ENCODE measurements around the gene ANKRD52. TPM values are rescaled to one million over a fixed set of nuclear protein-coding genes. Genes with fewer than 3 reads are reported as not detected.

The ANKRD52 gene
- total RNA-seq, 2 donors from 2014 or later, result 18.5 to 29.0 TPM

GRCh38 chr12:56248711-56249110, 9.5 kb downstream of the ANKRD52 start:
- Histone ChIP-seq H3K27me3 (replicated peaks; ENCODE audit: insufficient read depth) (no peaks in the 10 kb centered on the region), H3K36me3 (peaks cover 26 to 53% of the 10 kb centered on the region in 2 donors), H3K4me1 (replicated peaks) (no peaks in the 10 kb centered on the region), H3K27ac (no peak overlapping the region), H3K9me3 (no peaks in the 10 kb centered on the region), H3K4me3 (no peak overlapping the region)
- intact Hi-C loops (cut with DNase I), result no loop called here
- WGBS, result 93% methylated on average over 8 of the region's 8 CpGs
- DNase-seq (ENCODE audit: low spot score), result no peak
- TF ChIP-seq CTCF (IDR thresholded peaks at IDR 0.05) (no peak), POLR2AphosphoS5 (IDR thresholded peaks at IDR 0.05) (no peak), POLR2A (IDR thresholded peaks at IDR 0.05) (no peak)

GRCh38 chr12:56247923-56248322, 10.3 kb downstream of the ANKRD52 start:
- H3K27me3 ChIP-seq (replicated peaks; ENCODE audit: insufficient read depth), result no peaks in the 10 kb centered on the region
- no peak for TF ChIP-seq POLR2AphosphoS5 (IDR thresholded peaks at IDR 0.05)
- no peak for TF ChIP-seq CTCF (IDR thresholded peaks at IDR 0.05)
- no peak for TF ChIP-seq POLR2A (IDR thresholded peaks at IDR 0.05)
- DNase-seq (ENCODE audit: low spot score), result no peak
- intact Hi-C loops (cut with DNase I), result no loop called here
- H3K27ac ChIP-seq, result no peak overlapping the region
- 93% methylated on average over 16 of the region's 16 CpGs for WGBS
- peaks cover 30 to 52% of the 10 kb centered on the region in 2 donors for H3K36me3 ChIP-seq
- no peaks in the 10 kb centered on the region for H3K9me3 ChIP-seq
- no peaks in the 10 kb centered on the region for H3K4me1 ChIP-seq (replicated peaks)
- H3K4me3 ChIP-seq, result no peak overlapping the region

- Histone ChIP-seq H3K4me3 (no peak overlapping the region), H3K4me1 (replicated peaks) (no peaks in the 10 kb centered on the region), H3K9me3 (no peaks in the 10 kb centered on the region), H3K27me3 (replicated peaks; ENCODE audit: insufficient read depth) (no peaks in the 10 kb centered on the region), H3K36me3 (peaks cover 27 to 47% of the 10 kb centered on the region in 2 donors), H3K27ac (no peak overlapping the region)
- intact Hi-C loops (cut with DNase I), result no loop called here
- 93% methylated on average over 14 of the region's 14 CpGs for WGBS
- no peak for DNase-seq (ENCODE audit: low spot score)
- TF ChIP-seq POLR2AphosphoS5 (IDR thresholded peaks at IDR 0.05) (no peak), POLR2A (IDR thresholded peaks at IDR 0.05) (no peak), CTCF (IDR thresholded peaks at IDR 0.05) (no peak)
These were observed 13.7 kb downstream of the ANKRD52 start for GRCh38 chr12:56244494-56244893.

- Histone ChIP-seq H3K27me3 (replicated peaks; ENCODE audit: insufficient read depth) (no peaks in the 10 kb centered on the region), H3K4me1 (replicated peaks) (no peaks in the 10 kb centered on the region), H3K36me3 (peaks cover 27 to 46% of the 10 kb centered on the region in 2 donors), H3K27ac (no peak overlapping the region), H3K4me3 (no peak overlapping the region), H3K9me3 (no peaks in the 10 kb centered on the region)
- DNase-seq (ENCODE audit: low spot score), result no peak
- 82% methylated on average over 3 of the region's 3 CpGs for WGBS
- intact Hi-C loops (cut with DNase I), result no loop called here
- TF ChIP-seq POLR2AphosphoS5 (IDR thresholded peaks at IDR 0.05) (no peak), CTCF (IDR thresholded peaks at IDR 0.05) (no peak), POLR2A (IDR thresholded peaks at IDR 0.05) (no peak)
These were observed 14.4 kb downstream of the ANKRD52 start for GRCh38 chr12:56243731-56244181.

- Histone ChIP-seq H3K36me3 (peaks cover 27 to 38% of the 10 kb centered on the region in 2 donors), H3K27ac (no peak overlapping the region), H3K4me1 (replicated peaks) (no peaks in the 10 kb centered on the region), H3K9me3 (no peaks in the 10 kb centered on the region), H3K4me3 (no peak overlapping the region), H3K27me3 (replicated peaks; ENCODE audit: insufficient read depth) (no peaks in the 10 kb centered on the region)
- DNase-seq (ENCODE audit: low spot score), result no peak
- intact Hi-C loops (cut with DNase I), result no loop called here
- whole genome bisulfite sequencing, result 87% methylated on average over 13 of the region's 13 CpGs
- TF ChIP-seq CTCF (IDR thresholded peaks at IDR 0.05) (no peak), POLR2A (IDR thresholded peaks at IDR 0.05) (no peak), POLR2AphosphoS5 (IDR thresholded peaks at IDR 0.05) (no peak)
These were observed 15.2 kb downstream of the ANKRD52 start for GRCh38 chr12:56242986-56243385.
